RWPE2 (cell line): ENCODE measurements around the gene NR2F1.

Experiments used
- ATAC-seq: fragments of 200-7000 bp; cut with Tn5 transposase; 3 replicates; pipeline ENCODE4 v1.9.1; 2021; ENCODE audit warnings: low read depth
- DNase-seq: peaks from one replicate; pipeline ENCODE4 v3.0.0-alpha.2; 2020; ENCODE audit warnings: low spot score
- H3K27ac ChIP-seq: fragments of 450-650 bp; 2 replicates; pipeline ENCODE4 v1.5.1; 2017; ENCODE audit warnings: mild to moderate bottlenecking; ENCODE audit not compliant: poor library complexity, severe bottlenecking
- H3K27me3 ChIP-seq: fragments of 250-450 bp; sonication (Bioruptor Pico); 2 replicates; pipeline ENCODE4 v1.5.1; 2021; ENCODE audit warnings: mild to moderate bottlenecking, moderate library complexity; ENCODE audit not compliant: insufficient read depth, poor library complexity, severe bottlenecking
- H3K36me3 ChIP-seq: fragments of 250-450 bp; sonication (Bioruptor Pico); 2 replicates; pipeline ENCODE4 v1.5.1; 2020; ENCODE audit warnings: low read depth, mild to moderate bottlenecking, moderate library complexity
- H3K4me1 ChIP-seq: fragments of 250-450 bp; sonication (Bioruptor Pico); 2 replicates; pipeline ENCODE4 v1.5.1; 2021; ENCODE audit warnings: mild to moderate bottlenecking, moderate library complexity; ENCODE audit not compliant: insufficient read depth, poor library complexity, severe bottlenecking
- H3K4me3 ChIP-seq: fragments of 250-450 bp; sonication (Bioruptor Pico); 2 replicates; pipeline ENCODE4 v1.5.1; 2021; ENCODE audit warnings: mild to moderate bottlenecking, moderate library complexity; ENCODE audit not compliant: severe bottlenecking
- H3K9me3 ChIP-seq: fragments of 250-450 bp; sonication (Bioruptor Pico); 2 replicates; pipeline ENCODE4 v1.5.1; 2021; ENCODE audit warnings: mild to moderate bottlenecking, moderate library complexity; ENCODE audit not compliant: severe bottlenecking
- TF ChIP-seq, protein P1 (sequence below): fragments of 450-650 bp; IDR thresholded peaks from one replicate; pipeline ENCODE4 v1.5.1; 2017; ENCODE audit warnings: mild to moderate bottlenecking, moderate library complexity; ENCODE audit not compliant: poor library complexity, severe bottlenecking

The NR2F1 gene

DNA sequence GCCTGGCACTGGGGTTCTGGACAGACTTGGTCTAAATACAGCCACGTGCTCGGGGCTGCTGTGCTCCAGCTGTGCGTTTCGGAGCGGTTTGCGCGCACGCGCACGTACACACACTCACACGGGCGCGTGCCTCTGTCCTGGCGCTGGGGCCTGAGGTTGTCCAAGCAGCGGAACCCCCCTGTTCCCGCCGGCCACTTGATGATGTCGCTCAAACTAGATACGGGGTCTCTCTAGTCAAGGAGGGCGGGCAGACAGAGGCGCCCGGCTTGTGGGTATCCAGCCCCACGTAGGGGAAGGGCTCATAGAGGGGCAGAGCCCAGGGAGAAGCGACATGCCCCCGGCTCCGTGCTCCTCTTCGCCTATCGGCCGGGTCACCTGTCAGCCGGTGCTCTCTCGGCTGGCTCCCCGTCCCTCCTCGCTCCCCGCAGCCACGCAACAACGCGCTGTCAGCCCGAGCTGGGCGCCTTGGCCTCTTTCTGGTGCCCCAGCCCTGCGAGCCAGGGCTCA is 10.9 kb upstream of the NR2F1 start:
- Histone ChIP-seq H3K4me1 (no peaks in the 10 kb centered on the region), H3K36me3 (no peaks in the 10 kb centered on the region), H3K27ac (no peak overlapping the region), H3K4me3 (no peak overlapping the region), H3K27me3 (no peaks in the 10 kb centered on the region), H3K9me3 (no peaks in the 10 kb centered on the region)
- no peak for ATAC-seq
- TF ChIP-seq, protein P1, sequence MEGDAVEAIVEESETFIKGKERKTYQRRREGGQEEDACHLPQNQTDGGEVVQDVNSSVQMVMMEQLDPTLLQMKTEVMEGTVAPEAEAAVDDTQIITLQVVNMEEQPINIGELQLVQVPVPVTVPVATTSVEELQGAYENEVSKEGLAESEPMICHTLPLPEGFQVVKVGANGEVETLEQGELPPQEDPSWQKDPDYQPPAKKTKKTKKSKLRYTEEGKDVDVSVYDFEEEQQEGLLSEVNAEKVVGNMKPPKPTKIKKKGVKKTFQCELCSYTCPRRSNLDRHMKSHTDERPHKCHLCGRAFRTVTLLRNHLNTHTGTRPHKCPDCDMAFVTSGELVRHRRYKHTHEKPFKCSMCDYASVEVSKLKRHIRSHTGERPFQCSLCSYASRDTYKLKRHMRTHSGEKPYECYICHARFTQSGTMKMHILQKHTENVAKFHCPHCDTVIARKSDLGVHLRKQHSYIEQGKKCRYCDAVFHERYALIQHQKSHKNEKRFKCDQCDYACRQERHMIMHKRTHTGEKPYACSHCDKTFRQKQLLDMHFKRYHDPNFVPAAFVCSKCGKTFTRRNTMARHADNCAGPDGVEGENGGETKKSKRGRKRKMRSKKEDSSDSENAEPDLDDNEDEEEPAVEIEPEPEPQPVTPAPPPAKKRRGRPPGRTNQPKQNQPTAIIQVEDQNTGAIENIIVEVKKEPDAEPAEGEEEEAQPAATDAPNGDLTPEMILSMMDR: no peak
- peak; percentile 62 for DNase-seq

DNA sequence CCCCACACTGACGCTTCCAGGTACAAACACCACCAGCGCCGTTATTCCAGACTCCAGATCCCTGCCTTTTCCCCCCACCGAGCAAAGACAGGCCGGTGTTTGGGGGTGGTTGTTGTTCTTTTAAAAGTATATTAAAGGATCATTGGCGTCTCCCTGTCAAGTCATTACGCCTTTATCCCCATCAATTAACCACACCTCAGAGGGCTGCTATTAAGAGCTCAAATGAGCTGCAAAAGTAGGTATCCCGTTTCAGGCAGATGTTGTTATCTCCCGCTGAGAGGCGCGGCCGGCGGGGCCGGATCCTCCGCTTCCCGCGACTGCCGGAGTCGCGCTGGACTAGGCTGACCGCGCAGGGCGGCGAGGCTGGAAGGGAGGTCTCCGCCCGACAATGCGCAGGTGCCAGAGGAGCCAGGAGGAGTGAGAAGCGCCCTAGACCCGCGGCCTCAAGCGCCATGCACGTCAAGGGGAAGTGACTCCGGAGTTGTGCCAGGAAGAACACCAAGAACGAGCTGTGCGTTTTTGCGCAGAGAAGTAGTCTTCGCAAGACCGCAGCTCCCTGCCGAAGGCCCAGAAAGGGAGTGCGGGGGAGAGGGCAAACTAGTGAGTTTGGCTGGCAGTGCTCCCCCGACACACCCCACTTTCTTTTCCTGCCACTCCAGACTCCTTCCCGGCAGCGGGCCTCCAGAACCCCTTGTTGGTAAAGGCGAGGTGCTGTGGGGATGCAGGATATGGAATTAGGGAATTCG is 10.2 kb upstream of the NR2F1 start:
- H3K27ac ChIP-seq: no peak overlapping the region
- ATAC-seq (no peak), DNase-seq (peak; percentile 51)
- no peaks in the 10 kb centered on the region for H3K27me3 ChIP-seq
- no peaks in the 10 kb centered on the region for H3K4me1 ChIP-seq
- no peaks in the 10 kb centered on the region for H3K36me3 ChIP-seq
- TF ChIP-seq, protein P1: no peak
- H3K9me3 ChIP-seq: no peaks in the 10 kb centered on the region
- no peak overlapping the region for H3K4me3 ChIP-seq

- H3K27ac ChIP-seq: no peak overlapping the region
- TF ChIP-seq, protein P1: no peak
- H3K4me3 ChIP-seq: no peak overlapping the region
- ATAC-seq: no peak
- DNase-seq: no peak
- no peaks in the 10 kb centered on the region for H3K9me3 ChIP-seq
- H3K4me1 ChIP-seq: no peaks in the 10 kb centered on the region
- no peaks in the 10 kb centered on the region for H3K36me3 ChIP-seq
- H3K27me3 ChIP-seq: no peaks in the 10 kb centered on the region
Measured at GRCh38 chr5:93573354-93574351, 9.4 kb upstream of the NR2F1 start.

- H3K27me3 ChIP-seq: no peaks in the 10 kb centered on the region
- no peaks in the 10 kb centered on the region for H3K9me3 ChIP-seq
- TF ChIP-seq, protein P1: no peak
- ATAC-seq: no peak
- H3K36me3 ChIP-seq: no peaks in the 10 kb centered on the region
- no peak overlapping the region for H3K4me3 ChIP-seq
- DNase-seq: no peak
- no peak overlapping the region for H3K27ac ChIP-seq
- no peaks in the 10 kb centered on the region for H3K4me1 ChIP-seq
Measured at GRCh38 chr5:93574491-93575305, 8.3 kb upstream of the NR2F1 start.
